SK-N-SH treated with all-trans-retinoic acid at 6 μM for 48 hours (cell line): ENCODE results near the gene R3HDM2.

Experiments
- ATAC-seq: fragments of 200-7000 bp; cut with Tn5 transposase; 3 replicates; pipeline ENCODE4 v1.9.1; 2020; ENCODE audit warnings: mild to moderate bottlenecking, moderate library complexity
- ARNTL ChIP-seq: fragments of 450-650 bp; formaldehyde crosslinking; IDR thresholded peaks from 2 replicates; pipeline ENCODE4 v1.5.0; 2020; ENCODE audit warnings: low read depth, mild to moderate bottlenecking, moderate library complexity, borderline replicate concordance
- BACH2 ChIP-seq: fragments of 250-450 bp; sonication (Bioruptor Pico); IDR thresholded peaks from 2 replicates; pipeline ENCODE4 v1.9.0; 2021; ENCODE audit warnings: mild to moderate bottlenecking, borderline replicate concordance
- CREB5 ChIP-seq: fragments of 250-450 bp; sonication (Bioruptor Pico); IDR thresholded peaks from 2 replicates; pipeline ENCODE4 v1.5.1; 2020; ENCODE audit warnings: low read depth, mild to moderate bottlenecking, moderate library complexity
- CSRNP3 ChIP-seq: fragments of 250-450 bp; sonication (Bioruptor Pico); IDR thresholded peaks from 2 replicates; pipeline ENCODE4 v1.5.1; 2021; ENCODE audit warnings: mild to moderate bottlenecking, moderate library complexity
- ESRRG ChIP-seq: fragments of 250-450 bp; sonication (Bioruptor Pico); IDR thresholded peaks from 2 replicates; pipeline ENCODE4 v1.6.1; 2021; ENCODE audit warnings: mild to moderate bottlenecking
- GLIS3 ChIP-seq: fragments of 250-450 bp; sonication (Bioruptor Pico); IDR thresholded peaks from 2 replicates; pipeline ENCODE4 v1.5.0; 2020; ENCODE audit warnings: mild to moderate bottlenecking, moderate library complexity
- ISL1 ChIP-seq: fragments of 250-450 bp; sonication (Bioruptor Pico); IDR thresholded peaks from 2 replicates; pipeline ENCODE4 v2.1.2; 2022; ENCODE audit warnings: mild to moderate bottlenecking, moderate library complexity
- OSR1 ChIP-seq: fragments of 250-450 bp; sonication (Bioruptor Pico); IDR thresholded peaks from 2 replicates; pipeline ENCODE4 v1.8.0; 2022; ENCODE audit warnings: moderate library complexity, mild to moderate bottlenecking, inconsistent platforms
- PATZ1 ChIP-seq: fragments of 250-450 bp; sonication (Bioruptor Pico); IDR thresholded peaks from 2 replicates; pipeline ENCODE4 v1.8.0; 2020; ENCODE audit warnings: mild to moderate bottlenecking, moderate library complexity, borderline replicate concordance
- POU6F1 ChIP-seq: fragments of 250-450 bp; sonication (Bioruptor Pico); IDR thresholded peaks from 2 replicates; pipeline ENCODE4 v1.8.0; 2021; ENCODE audit warnings: low read depth, mild to moderate bottlenecking, moderate library complexity, borderline replicate concordance
- PPARA ChIP-seq: fragments of 250-450 bp; sonication (Bioruptor Pico); IDR thresholded peaks from 2 replicates; pipeline ENCODE4 v1.5.0; 2020; ENCODE audit warnings: mild to moderate bottlenecking, borderline replicate concordance
- RARB ChIP-seq: fragments of 250-450 bp; sonication (Bioruptor Pico); IDR thresholded peaks from 2 replicates; pipeline ENCODE4 v1.8.0; 2021; ENCODE audit warnings: mild to moderate bottlenecking, moderate library complexity
- SNAI2 ChIP-seq: fragments of 250-450 bp; sonication (Bioruptor Pico); IDR thresholded peaks from 2 replicates; pipeline ENCODE4 v1.5.0; 2020; ENCODE audit warnings: mild to moderate bottlenecking, moderate library complexity
- TOX ChIP-seq: fragments of 250-450 bp; sonication (Bioruptor Pico); IDR thresholded peaks from 2 replicates; pipeline ENCODE4 v1.8.0; 2021; ENCODE audit warnings: mild to moderate bottlenecking, moderate library complexity, borderline replicate concordance
- TSHZ2 ChIP-seq: fragments of 250-450 bp; sonication (Bioruptor Pico); IDR thresholded peaks from 2 replicates; pipeline ENCODE4 v1.5.0; 2020; ENCODE audit warnings: mild to moderate bottlenecking, moderate library complexity
- ZC3H10 ChIP-seq: fragments of 250-450 bp; sonication (Bioruptor Pico); IDR thresholded peaks from 2 replicates; pipeline ENCODE4 v1.5.1; 2021; ENCODE audit warnings: mild to moderate bottlenecking, moderate library complexity
- ZFP3 ChIP-seq: fragments of 250-450 bp; sonication (Bioruptor Pico); IDR thresholded peaks from 2 replicates; pipeline ENCODE4 v1.5.0; 2020; ENCODE audit warnings: mild to moderate bottlenecking, moderate library complexity
- ZFP30 ChIP-seq: fragments of 450-650 bp; formaldehyde crosslinking; IDR thresholded peaks from 2 replicates; pipeline ENCODE4 v1.5.0; 2022; ENCODE audit warnings: mild to moderate bottlenecking, moderate library complexity
- ZNF565 ChIP-seq: fragments of 450-650 bp; formaldehyde crosslinking; conservative IDR thresholded peaks from 2 replicates; pipeline ENCODE4 v1.5.0; 2020; ENCODE audit warnings: low read depth, mild to moderate bottlenecking, moderate library complexity
- ZNF8 ChIP-seq: fragments of 450-650 bp; formaldehyde crosslinking; IDR thresholded peaks from 2 replicates; pipeline ENCODE4 v1.5.0; 2020; ENCODE audit warnings: mild to moderate bottlenecking, moderate library complexity

R3HDM2 gene

GRCh38 chr12:57235728-57236131 is 195.1 kb downstream of the R3HDM2 start:
- no peak for TF ChIP-seq ESRRG (CRISPR knock-in tag)
- no peak for TF ChIP-seq PPARA (CRISPR knock-in tag)
- no peak for TF ChIP-seq PATZ1 (CRISPR knock-in tag)
- no peak for TF ChIP-seq ZNF8 (CRISPR knock-in tag)
- no peak for TF ChIP-seq CREB5 (CRISPR knock-in tag)
- no peak for TF ChIP-seq ISL1 (CRISPR knock-in tag)
- no peak for TF ChIP-seq ZFP3 (CRISPR knock-in tag)
- no peak for TF ChIP-seq BACH2 (CRISPR knock-in tag)
- no peak for TF ChIP-seq RARB
- TF ChIP-seq ZC3H10 = no peak
- TF ChIP-seq OSR1 (CRISPR knock-in tag) = no peak
- ATAC-seq = no peak

GRCh38 chr12:57235017-57235727 is 195.7 kb downstream of the R3HDM2 start:
- ATAC-seq = no peak
- TF ChIP-seq ARNTL (CRISPR knock-in tag) (no peak), ISL1 (CRISPR knock-in tag) (no peak), TOX (CRISPR knock-in tag) (no peak), ESRRG (CRISPR knock-in tag) (no peak), PATZ1 (CRISPR knock-in tag) (no peak), ZFP30 (CRISPR knock-in tag) (no peak), BACH2 (CRISPR knock-in tag) (no peak), GLIS3 (CRISPR knock-in tag) (no peak), ZNF565 (CRISPR knock-in tag) (no peak), POU6F1 (CRISPR knock-in tag) (no peak), ZFP3 (CRISPR knock-in tag) (no peak)

GRCh38 chr12:57234571-57235016 is 196.2 kb downstream of the R3HDM2 start:
- TF ChIP-seq SNAI2 (CRISPR knock-in tag) = no peak
- TF ChIP-seq CSRNP3 (CRISPR knock-in tag) = no peak
- no peak for TF ChIP-seq RARB
- TF ChIP-seq GLIS3 (CRISPR knock-in tag) = no peak
- no peak for TF ChIP-seq ZFP3 (CRISPR knock-in tag)
- no peak for TF ChIP-seq ARNTL (CRISPR knock-in tag)
- TF ChIP-seq ZNF565 (CRISPR knock-in tag) = no peak
- no peak for TF ChIP-seq TSHZ2
- TF ChIP-seq POU6F1 (CRISPR knock-in tag) = no peak
- no peak for TF ChIP-seq ESRRG (CRISPR knock-in tag)
- TF ChIP-seq, all 23 proteins: peak for 0
- ATAC-seq = no peak
